Adrenal gland (tissue), 5 donors: ENCODE data around the gene ODAD3.

ENCODE experiments used
- POLR2A ChIP-seq, 2 donors: fragments of 450-650 bp; IDR thresholded peaks; one replicate each; pipeline ENCODE4 v1.6.1; 2017; ENCODE audit warnings: antibody characterized with exemption in 2 of 2, mild to moderate bottlenecking in 2 of 2, moderate library complexity in 1 of 2
- TF ChIP-seq, protein P1 (sequence below), 6 experiments: fragments of 450-650 bp in 4 of 6; fragments of 200-600 bp in 2 of 6; sonication (generic) in 1 of 6; IDR thresholded peaks; 1 replicate in 5 of 6; 2 replicates in 1 of 6; pipeline versions ENCODE4 v1.5.1 to v1.8.0; 2016 to 2021; ENCODE audit warnings: antibody characterized with exemption in 6 of 6, mild to moderate bottlenecking in 2 of 6, moderate library complexity in 1 of 6
- donor health status: DM: no; HTN: no; CAD: no.

DNA sequence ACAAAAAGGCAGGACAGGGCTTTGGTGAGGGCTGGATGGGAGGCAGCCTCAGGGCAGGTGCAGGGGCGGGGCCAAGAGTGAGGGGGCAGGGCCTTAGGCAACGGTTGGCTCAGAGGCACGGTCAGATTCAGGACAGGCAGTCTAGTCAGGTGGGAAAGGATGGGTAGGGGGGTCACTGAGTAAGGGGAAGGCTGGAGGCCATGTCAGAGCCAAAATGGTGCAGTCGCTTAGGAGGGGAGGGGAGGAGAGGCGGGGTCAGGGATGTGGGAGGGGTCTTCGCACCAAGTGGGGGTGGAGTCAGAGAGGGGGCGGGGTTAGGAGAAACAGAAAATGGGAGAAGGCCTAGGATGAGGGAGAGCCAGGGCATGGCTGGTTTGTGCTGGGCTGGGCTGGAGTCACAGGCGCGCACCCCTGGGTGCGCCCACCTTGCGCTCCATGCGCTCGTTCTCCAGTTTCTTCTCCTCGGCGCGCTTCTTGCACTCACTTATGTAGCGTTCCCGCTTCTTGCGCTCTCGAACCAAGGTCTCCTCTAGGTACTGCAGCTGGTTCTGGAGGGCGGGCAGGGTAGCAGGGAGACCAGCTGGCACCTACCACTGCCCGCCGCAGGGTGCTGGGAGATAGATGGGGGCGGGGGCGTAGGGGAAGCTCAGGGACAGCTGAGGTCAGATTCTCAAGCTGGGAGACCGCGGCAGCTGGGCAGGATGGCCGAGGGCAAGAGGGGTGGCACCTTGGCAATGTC, 9.0 kb downstream of the ODAD3 start:
- TF ChIP-seq, protein P1, sequence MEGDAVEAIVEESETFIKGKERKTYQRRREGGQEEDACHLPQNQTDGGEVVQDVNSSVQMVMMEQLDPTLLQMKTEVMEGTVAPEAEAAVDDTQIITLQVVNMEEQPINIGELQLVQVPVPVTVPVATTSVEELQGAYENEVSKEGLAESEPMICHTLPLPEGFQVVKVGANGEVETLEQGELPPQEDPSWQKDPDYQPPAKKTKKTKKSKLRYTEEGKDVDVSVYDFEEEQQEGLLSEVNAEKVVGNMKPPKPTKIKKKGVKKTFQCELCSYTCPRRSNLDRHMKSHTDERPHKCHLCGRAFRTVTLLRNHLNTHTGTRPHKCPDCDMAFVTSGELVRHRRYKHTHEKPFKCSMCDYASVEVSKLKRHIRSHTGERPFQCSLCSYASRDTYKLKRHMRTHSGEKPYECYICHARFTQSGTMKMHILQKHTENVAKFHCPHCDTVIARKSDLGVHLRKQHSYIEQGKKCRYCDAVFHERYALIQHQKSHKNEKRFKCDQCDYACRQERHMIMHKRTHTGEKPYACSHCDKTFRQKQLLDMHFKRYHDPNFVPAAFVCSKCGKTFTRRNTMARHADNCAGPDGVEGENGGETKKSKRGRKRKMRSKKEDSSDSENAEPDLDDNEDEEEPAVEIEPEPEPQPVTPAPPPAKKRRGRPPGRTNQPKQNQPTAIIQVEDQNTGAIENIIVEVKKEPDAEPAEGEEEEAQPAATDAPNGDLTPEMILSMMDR (IDR thresholded peaks at IDR 0.05): no peak
- no peak for TF ChIP-seq POLR2A (IDR thresholded peaks at IDR 0.05)
